ENCODE results near the gene ARMC12. TPM values are rescaled to one million over a fixed set of nuclear protein-coding genes. Genes with fewer than 3 reads are reported as not detected.

The ARMC12 gene
- total and polyA plus RNA-seq, 2 of the 13 experiments (the other 11 are each of a cell fraction or from before 2014, with no cell fraction given): 1.3 TPM; not detected in 1

GRCh38 chr6:35727935-35728682, 8.7 kb upstream of the ARMC12 start (continued):
- TF ChIP-seq, protein P1, sequence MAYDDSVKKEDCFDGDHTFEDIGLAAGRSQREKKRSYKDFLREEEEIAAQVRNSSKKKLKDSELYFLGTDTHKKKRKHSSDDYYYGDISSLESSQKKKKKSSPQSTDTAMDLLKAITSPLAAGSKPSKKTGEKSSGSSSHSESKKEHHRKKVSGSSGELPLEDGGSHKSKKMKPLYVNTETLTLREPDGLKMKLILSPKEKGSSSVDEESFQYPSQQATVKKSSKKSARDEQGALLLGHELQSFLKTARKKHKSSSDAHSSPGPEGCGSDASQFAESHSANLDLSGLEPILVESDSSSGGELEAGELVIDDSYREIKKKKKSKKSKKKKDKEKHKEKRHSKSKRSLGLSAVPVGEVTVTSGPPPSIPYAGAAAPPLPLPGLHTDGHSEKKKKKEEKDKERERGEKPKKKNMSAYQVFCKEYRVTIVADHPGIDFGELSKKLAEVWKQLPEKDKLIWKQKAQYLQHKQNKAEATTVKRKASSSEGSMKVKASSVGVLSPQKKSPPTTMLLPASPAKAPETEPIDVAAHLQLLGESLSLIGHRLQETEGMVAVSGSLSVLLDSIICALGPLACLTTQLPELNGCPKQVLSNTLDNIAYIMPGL (CRISPR knock-in tag; IDR thresholded peaks at IDR 0.05; ENCODE audit: borderline replicate concordance in 1 of 2, low read depth in 1 of 2): peak; percentile 28 to 78; a peak in 2 of 4 replicates
- TF ChIP-seq TAF15 (IDR thresholded peaks at IDR 0.05; ENCODE audit: low read depth, low read length, poor library complexity, severe bottlenecking): peak; percentile 11
- TF ChIP-seq SMAD9 (CRISPR knock-in tag; IDR thresholded peaks at IDR 0.05): no peak
- TF ChIP-seq ZHX2 (IDR thresholded peaks at IDR 0.05; ENCODE audit: low read depth): no peak
- no peak for TF ChIP-seq ZHX2 (CRISPR knock-in tag; IDR thresholded peaks at IDR 0.05; ENCODE audit: borderline replicate concordance)
- TF ChIP-seq SRSF4 (IDR thresholded peaks at IDR 0.05; ENCODE audit: low read depth, low read length, poor library complexity, severe bottlenecking): no peak
- TF ChIP-seq ZNF713 (CRISPR knock-in tag; IDR thresholded peaks at IDR 0.05): 0 out of 2 replicates have a peak, but pooled peaks have one; percentile 37
- TF ChIP-seq GATA4 (IDR thresholded peaks at IDR 0.05; ENCODE audit: borderline replicate concordance, low read depth): no peak
- no peak for TF ChIP-seq POLR2AphosphoS2 (IDR thresholded peaks at IDR 0.05; ENCODE audit: low read depth, low read length)
- TF ChIP-seq NCOA1 (CRISPR knock-in tag; IDR thresholded peaks at IDR 0.05): no peak; the same call in 1 of the 2 replicates
- TF ChIP-seq HIVEP1 (CRISPR knock-in tag; IDR thresholded peaks at IDR 0.05): no peak
- TF ChIP-seq ZNF704 (CRISPR knock-in tag; IDR thresholded peaks at IDR 0.05; ENCODE audit: borderline replicate concordance): peak; percentile 91; the same call in 1 of the 2 replicates
- TF ChIP-seq ATF7-NPFF (CRISPR knock-in tag; IDR thresholded peaks at IDR 0.05; ENCODE audit: low read depth): peak; percentile 56; the same call in 1 of the 2 replicates
- no peak for TF ChIP-seq FOXK2 (IDR thresholded peaks at IDR 0.05)
- no peak for TF ChIP-seq GPN1 (CRISPR knock-in tag; IDR thresholded peaks at IDR 0.05; ENCODE audit: borderline replicate concordance)
- TF ChIP-seq GLI4 (CRISPR knock-in tag; IDR thresholded peaks at IDR 0.05; ENCODE audit: borderline replicate concordance): no peak
- TF ChIP-seq ZNF570 (CRISPR knock-in tag; IDR thresholded peaks at IDR 0.05; ENCODE audit: borderline replicate concordance): no peak
- no peak for TF ChIP-seq SNAI1 (CRISPR knock-in tag; IDR thresholded peaks at IDR 0.05; ENCODE audit: borderline replicate concordance)
- 0 out of 2 replicates have a peak, but pooled peaks have one; percentile 30 for TF ChIP-seq ELF3 (CRISPR knock-in tag; IDR thresholded peaks at IDR 0.05)
- TF ChIP-seq HCFC1 (IDR thresholded peaks at IDR 0.05; ENCODE audit: low read depth, low read length): no peak

Data from HepG2 (cell line).